Measurements from ENCODE around the gene MACROD1.

MACROD1 gene

DNA sequence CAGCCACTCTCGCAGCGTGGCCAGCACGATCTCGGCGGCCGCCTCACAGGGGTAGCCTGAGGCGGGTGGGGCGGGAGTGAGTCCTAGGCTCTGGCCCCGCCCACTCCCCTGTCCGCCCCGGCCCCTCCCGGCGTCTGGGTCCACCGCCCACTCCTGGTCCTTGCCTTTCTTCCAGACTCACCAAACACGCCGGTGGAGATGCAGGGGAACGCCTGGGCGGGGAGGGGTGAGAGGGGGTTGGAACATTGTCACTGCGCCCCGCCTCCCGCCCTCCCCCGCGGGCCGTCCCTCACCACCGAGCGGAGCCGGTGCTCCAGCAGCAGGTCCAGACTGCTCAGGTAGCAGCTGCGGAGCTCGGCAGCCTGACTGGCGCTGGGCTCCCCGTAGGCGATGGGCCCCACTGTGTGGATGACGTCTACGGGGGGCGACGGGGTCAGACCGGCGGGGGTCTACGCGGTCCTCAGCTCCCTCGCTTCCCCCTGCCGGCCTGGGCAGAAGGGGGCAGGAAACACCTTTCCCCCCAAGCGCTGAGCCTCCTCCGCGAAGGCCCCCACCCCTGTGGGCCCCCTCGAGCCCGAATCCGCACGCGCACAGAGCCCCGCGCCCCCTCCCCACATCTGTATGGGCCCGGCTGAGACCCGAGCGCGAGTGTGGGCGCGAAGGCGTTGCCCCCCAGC is 166.4 kb downstream of the MACROD1 start:
- Histone ChIP-seq H3K4me2 (peak overlapping the region; percentile 97), H3K4me3 (peak overlapping the region; percentile 55), H3K9ac (no peak overlapping the region), H3K27me3 (0 out of 2 replicates have a peak, but pooled peaks cover 7% of the 10 kb centered on the region), H3K4me1 (peaks cover 87% of the 10 kb centered on the region), H3K36me3 (peaks cover 45% of the 10 kb centered on the region), H3K27ac (no peak overlapping the region), H4K20me1 (peaks cover 99% of the 10 kb centered on the region), H3K9me3 (no peaks in the 10 kb centered on the region)
- TF ChIP-seq Cebpa-rat (IDR thresholded peaks at IDR 0.05): no peak

GRCh38 chr11:63998558-63999348 is 167.2 kb downstream of the MACROD1 start:
- Histone ChIP-seq H3K27ac (no peak overlapping the region), H3K27me3 (0 out of 2 replicates have a peak, but pooled peaks cover 7% of the 10 kb centered on the region), H3K4me3 (peak overlapping the region; percentile 55), H3K9me3 (no peaks in the 10 kb centered on the region), H3K9ac (no peak overlapping the region), H3K36me3 (peaks cover 53% of the 10 kb centered on the region), H3K4me2 (peak overlapping the region; percentile 97), H4K20me1 (peaks cover 99% of the 10 kb centered on the region), H3K4me1 (peaks cover 87% of the 10 kb centered on the region)
- TF ChIP-seq Cebpa-rat (IDR thresholded peaks at IDR 0.05): no peak

DNA sequence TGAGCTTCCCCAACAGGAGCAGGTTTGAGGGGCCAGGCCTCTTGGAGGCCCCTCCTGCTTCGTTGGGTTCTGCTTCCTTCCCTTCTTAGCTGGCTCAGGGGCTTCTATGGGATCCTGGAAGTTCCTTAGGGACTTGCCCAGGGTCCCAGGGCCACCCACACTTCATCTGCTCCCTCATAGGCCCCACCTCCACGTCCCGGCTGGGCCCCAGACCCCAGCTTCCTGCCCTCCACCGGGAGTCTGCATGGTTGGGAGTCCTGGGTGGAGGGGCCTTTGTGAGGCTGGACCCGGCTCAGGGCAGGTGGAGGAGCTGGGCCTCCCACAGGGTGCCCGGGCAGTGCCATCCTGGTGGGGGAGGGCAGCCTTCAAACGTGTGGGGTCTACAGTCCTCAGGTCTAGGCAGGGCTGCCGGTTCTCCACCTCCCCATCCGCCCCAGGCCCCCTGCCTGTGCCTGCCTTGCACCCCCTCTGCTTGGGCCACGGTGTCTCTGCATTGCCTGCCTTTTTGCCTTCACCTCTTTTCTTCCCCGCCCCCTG is 168.0 kb downstream of the MACROD1 start:
- Histone ChIP-seq H3K4me3 (no peak overlapping the region), H4K20me1 (peaks cover 100% of the 10 kb centered on the region), H3K4me1 (peaks cover 87% of the 10 kb centered on the region), H3K9me3 (no peaks in the 10 kb centered on the region), H3K27me3 (0 out of 2 replicates have a peak, but pooled peaks cover 7% of the 10 kb centered on the region), H3K36me3 (peaks cover 61% of the 10 kb centered on the region), H3K4me2 (peak overlapping the region; percentile 97), H3K27ac (peak overlapping the region; percentile 26; the same call in 1 of the 2 replicates), H3K9ac (peak overlapping the region; percentile 15; the same call in 1 of the 2 replicates)
- no peak for TF ChIP-seq Cebpa-rat (IDR thresholded peaks at IDR 0.05)

- Histone ChIP-seq H3K4me3 (no peak overlapping the region), H3K27me3 (0 out of 2 replicates have a peak, but pooled peaks cover 7% of the 10 kb centered on the region), H3K4me1 (peaks cover 85% of the 10 kb centered on the region), H3K27ac (peak overlapping the region; percentile 26; the same call in 1 of the 2 replicates), H3K9me3 (no peaks in the 10 kb centered on the region), H3K36me3 (peaks cover 66% of the 10 kb centered on the region), H4K20me1 (peaks cover 98% of the 10 kb centered on the region), H3K9ac (peak overlapping the region; percentile 15), H3K4me2 (peak overlapping the region; percentile 97)
- TF ChIP-seq Cebpa-rat (IDR thresholded peaks at IDR 0.05): no peak
Measured at GRCh38 chr11:63997104-63997700, 168.7 kb downstream of the MACROD1 start.

DNA sequence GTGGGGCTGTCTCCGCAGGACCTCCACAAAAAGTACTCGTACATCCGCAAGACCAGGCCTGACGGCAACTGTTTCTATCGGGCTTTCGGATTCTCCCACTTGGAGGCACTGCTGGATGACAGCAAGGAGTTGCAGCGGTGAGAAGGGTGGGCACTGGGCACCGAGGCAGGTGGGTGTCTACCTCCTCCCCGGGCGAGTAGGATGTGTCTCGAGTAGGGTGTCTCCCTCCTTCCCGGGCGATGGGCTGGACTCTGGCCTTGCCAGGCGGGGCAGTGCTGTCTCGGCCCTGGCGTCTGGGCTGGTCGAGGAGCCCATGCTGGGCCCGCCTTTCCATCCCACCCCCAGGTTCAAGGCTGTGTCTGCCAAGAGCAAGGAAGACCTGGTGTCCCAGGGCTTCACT is 169.4 kb downstream of the MACROD1 start:
- Histone ChIP-seq H3K9me3 (no peaks in the 10 kb centered on the region), H3K4me3 (no peak overlapping the region), H3K9ac (no peak overlapping the region), H3K27ac (no peak overlapping the region), H4K20me1 (peaks cover 97% of the 10 kb centered on the region), H3K4me1 (peaks cover 78% of the 10 kb centered on the region), H3K36me3 (peaks cover 72% of the 10 kb centered on the region), H3K27me3 (0 out of 2 replicates have a peak, but pooled peaks cover 7% of the 10 kb centered on the region), H3K4me2 (no peak overlapping the region)
- no peak for TF ChIP-seq Cebpa-rat (IDR thresholded peaks at IDR 0.05)

DNA sequence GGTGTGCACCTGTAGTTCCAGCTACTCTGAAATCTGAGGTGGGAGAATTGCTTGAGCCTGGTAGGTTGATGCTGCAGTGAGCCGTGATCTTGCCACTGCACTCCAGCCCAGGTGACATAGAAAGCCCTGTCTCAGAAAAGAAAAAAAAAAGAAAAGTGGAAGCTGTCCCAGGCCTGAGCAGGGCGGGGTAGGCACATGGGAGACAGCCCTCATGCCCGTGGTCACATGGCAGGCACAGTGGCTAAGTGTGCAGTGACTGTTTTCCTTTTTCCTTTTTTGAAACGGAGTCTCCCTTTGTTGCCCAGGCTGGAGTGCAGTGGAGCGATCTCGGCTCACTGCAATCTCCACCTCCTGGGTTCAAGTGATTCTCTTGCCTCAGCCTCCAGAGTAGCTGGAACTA is 171.9 kb downstream of the MACROD1 start:
- Histone ChIP-seq H3K27me3 (no peaks in the 10 kb centered on the region), H3K9ac (peak overlapping the region; percentile 23; the same call in 1 of the 2 replicates), H3K4me2 (peak overlapping the region; percentile 66), H4K20me1 (peaks cover 89% of the 10 kb centered on the region), H3K36me3 (peaks cover 95% of the 10 kb centered on the region), H3K27ac (no peak overlapping the region), H3K4me3 (no peak overlapping the region), H3K9me3 (no peaks in the 10 kb centered on the region), H3K4me1 (peaks cover 53% of the 10 kb centered on the region)
- no peak for TF ChIP-seq Cebpa-rat (IDR thresholded peaks at IDR 0.05)

GRCh38 chr11:63993100-63993499 is 172.8 kb downstream of the MACROD1 start:
- no peak for TF ChIP-seq Cebpa-rat (IDR thresholded peaks at IDR 0.05)
- no peak overlapping the region for H3K27ac ChIP-seq
- peaks cover 95% of the 10 kb centered on the region for H3K36me3 ChIP-seq
- H3K4me1 ChIP-seq: peaks cover 47% of the 10 kb centered on the region
- no peak overlapping the region for H3K9ac ChIP-seq
- H4K20me1 ChIP-seq: peaks cover 87% of the 10 kb centered on the region
- no peak overlapping the region for H3K4me3 ChIP-seq
- no peaks in the 10 kb centered on the region for H3K27me3 ChIP-seq
- peak overlapping the region; percentile 66; the same call in 1 of the 2 replicates for H3K4me2 ChIP-seq
- H3K9me3 ChIP-seq: no peaks in the 10 kb centered on the region

DNA sequence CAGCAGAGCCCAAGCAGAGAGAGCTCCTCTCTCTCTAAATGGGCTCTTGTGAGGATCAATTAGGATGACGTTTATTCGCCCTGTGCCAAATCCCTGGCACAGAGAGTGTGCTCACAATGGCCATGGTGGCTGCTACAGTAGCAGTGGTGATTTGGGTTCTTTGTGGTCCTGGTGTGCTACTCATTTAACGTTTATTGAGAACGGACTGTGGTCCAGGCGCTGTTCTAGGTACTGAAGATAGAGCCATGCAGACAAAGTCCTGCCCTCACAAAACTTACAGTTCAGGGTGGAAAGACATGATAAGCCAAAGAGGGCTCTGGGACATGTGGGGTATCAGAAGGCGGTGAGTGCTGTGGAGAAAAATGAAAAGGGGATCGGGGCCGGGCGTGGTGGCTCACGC is 174.4 kb downstream of the MACROD1 start:
- H3K9ac ChIP-seq: no peak overlapping the region
- H3K4me2 ChIP-seq: no peak overlapping the region
- no peak for TF ChIP-seq Cebpa-rat (IDR thresholded peaks at IDR 0.05)
- H4K20me1 ChIP-seq: peaks cover 87% of the 10 kb centered on the region
- no peak overlapping the region for H3K4me3 ChIP-seq
- no peak overlapping the region for H3K27ac ChIP-seq
- no peaks in the 10 kb centered on the region for H3K27me3 ChIP-seq
- no peaks in the 10 kb centered on the region for H3K9me3 ChIP-seq
- peaks cover 83% of the 10 kb centered on the region for H3K36me3 ChIP-seq
- peaks cover 45% of the 10 kb centered on the region for H3K4me1 ChIP-seq

DNA sequence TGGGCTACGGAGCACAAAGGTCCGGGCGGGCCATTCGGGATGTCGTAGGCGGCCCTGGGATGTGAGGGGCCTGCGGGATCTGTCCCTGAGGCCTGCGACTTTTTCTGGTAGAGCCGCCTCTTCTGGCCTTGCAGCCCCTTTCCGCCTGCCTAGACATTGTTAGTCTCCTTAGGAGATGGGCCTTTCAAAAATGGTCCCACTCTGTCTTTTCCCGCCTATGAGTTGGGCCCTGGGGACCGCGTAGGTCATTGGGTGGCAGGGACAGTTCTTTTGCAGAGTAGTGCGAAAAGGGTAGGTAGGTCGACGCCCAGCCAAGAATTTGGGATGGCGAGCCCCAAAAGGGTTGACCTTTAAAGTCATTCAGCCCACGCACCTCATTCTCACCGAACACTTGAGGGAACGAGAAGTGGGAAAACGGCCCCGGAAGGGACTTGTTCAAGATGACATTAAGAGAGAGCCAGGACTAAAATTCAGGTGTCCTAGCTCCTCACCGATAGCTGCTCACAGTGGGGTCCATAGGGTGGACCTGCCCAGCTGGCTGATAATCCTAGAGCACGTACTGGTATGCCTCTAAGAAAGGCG is 178.9 kb downstream of the MACROD1 start:
- H3K9me3 ChIP-seq: no peaks in the 10 kb centered on the region
- peak overlapping the region; percentile 93 for H3K4me2 ChIP-seq
- H4K20me1 ChIP-seq: peaks cover 54% of the 10 kb centered on the region
- peak overlapping the region; percentile 98 for H3K4me3 ChIP-seq
- H3K9ac ChIP-seq: peak overlapping the region; percentile 96
- H3K27ac ChIP-seq: peak overlapping the region; percentile 97
- H3K4me1 ChIP-seq: peaks cover 47% of the 10 kb centered on the region
- peaks cover 40% of the 10 kb centered on the region for H3K36me3 ChIP-seq
- TF ChIP-seq Cebpa-rat (IDR thresholded peaks at IDR 0.05): no peak
- H3K27me3 ChIP-seq: no peaks in the 10 kb centered on the region
